GM13977 (cell line): Measurements from ENCODE around the gene GALNT17.
A peak's percentile ranks its signal among the peaks of the same experiment; 100 is the strongest.
"Not testable (repeated sequence)": the region's sequence is repeated elsewhere in the genome, so short reads cannot be mapped to it uniquely, and the experiment has no call there.

ENCODE experiments used
- DNase-seq: peaks from one replicate; pipeline ENCODE4 v3.0.0; 2012; ENCODE audit warnings: low spot score
- in situ Hi-C: fragments of 300-500 bp; cut with MboI; formaldehyde crosslinking; loops from one replicate; pipeline ENCODE4 v1.12.0; 2022; ENCODE audit warnings: low sequenced_read_pairs, low pct_unique_long_range_greater_than_20kb, mixed read lengths, inconsistent platforms; ENCODE audit not compliant: unreplicated experiment
- TF ChIP-seq, protein P1 (sequence below): IDR thresholded peaks from 2 replicates; pipeline ENCODE4 v1.5.1; 2012; ENCODE audit warnings: mild to moderate bottlenecking, control low read depth; ENCODE audit not compliant: insufficient read depth; ENCODE audit errors: extremely low read depth, missing control alignments

The GALNT17 gene

DNA sequence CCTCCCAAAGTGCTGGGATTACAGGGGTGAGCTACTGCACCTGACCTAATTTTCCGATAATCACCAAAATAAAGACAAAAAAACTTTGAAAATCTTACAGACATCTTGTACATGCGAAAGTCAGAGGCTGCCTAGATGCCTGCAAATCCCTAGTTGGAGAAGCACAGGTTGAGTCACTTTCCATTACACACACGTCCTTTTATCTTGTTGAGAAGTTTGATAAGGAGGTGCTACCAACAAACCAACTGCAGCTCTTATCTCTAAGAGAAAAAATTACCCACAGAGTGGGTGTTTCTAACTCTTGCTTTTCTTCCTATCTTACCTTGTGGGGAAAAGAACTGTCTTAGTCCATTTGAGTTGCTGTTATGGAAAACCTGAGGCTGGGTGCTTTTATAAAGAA is 589.8 kb downstream of the GALNT17 start:
- in situ Hi-C loops: no loop called here
- DNase-seq: no peak
- TF ChIP-seq, protein P1, sequence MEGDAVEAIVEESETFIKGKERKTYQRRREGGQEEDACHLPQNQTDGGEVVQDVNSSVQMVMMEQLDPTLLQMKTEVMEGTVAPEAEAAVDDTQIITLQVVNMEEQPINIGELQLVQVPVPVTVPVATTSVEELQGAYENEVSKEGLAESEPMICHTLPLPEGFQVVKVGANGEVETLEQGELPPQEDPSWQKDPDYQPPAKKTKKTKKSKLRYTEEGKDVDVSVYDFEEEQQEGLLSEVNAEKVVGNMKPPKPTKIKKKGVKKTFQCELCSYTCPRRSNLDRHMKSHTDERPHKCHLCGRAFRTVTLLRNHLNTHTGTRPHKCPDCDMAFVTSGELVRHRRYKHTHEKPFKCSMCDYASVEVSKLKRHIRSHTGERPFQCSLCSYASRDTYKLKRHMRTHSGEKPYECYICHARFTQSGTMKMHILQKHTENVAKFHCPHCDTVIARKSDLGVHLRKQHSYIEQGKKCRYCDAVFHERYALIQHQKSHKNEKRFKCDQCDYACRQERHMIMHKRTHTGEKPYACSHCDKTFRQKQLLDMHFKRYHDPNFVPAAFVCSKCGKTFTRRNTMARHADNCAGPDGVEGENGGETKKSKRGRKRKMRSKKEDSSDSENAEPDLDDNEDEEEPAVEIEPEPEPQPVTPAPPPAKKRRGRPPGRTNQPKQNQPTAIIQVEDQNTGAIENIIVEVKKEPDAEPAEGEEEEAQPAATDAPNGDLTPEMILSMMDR: no peak

DNA sequence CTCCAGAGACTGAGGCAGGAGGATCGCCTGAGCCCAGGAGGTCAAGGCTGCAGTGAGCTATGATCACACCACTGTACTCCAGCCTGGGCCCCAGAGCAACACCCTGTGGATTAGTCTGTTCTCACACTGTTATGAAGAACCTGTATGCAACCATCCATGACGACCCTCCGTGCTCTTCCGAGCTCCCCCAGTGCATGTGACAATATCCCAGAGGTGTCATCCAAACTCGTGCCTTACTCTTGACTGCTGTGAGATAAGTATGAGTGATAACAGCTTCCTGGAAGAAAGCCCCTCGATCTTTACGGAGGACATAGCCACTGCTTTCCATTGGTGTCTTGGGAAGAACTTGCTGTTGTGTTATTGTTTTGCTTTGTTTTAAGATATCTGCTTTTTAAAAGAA is 591.9 kb downstream of the GALNT17 start:
- no peak for DNase-seq
- TF ChIP-seq, protein P1: no peak
- in situ Hi-C loops: no loop called here

DNA sequence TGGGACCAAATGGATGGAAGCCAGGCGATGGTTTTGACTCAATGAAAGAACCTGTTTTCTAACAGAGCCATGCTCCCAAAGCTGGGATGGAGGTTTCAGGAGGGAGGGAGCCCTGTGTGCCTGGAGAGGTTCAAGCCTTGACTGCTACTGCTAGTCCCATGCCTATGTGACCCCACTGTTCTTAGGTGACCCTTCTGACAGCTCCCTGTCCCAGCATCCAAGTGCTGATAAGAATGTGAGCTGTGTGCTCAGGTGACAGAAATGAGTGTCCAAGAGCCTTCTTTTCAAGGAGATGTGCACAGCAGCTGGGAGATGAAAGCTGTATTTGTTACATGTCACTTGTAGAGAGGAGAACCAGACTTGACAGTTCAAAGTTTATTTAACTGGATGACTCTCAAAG is 595.4 kb downstream of the GALNT17 start:
- in situ Hi-C loops: loop anchor here (25.0 kb wide), 1 partner anchor 865 kb away; no protein-coding TSS in a partner anchor
- DNase-seq: no peak
- TF ChIP-seq, protein P1: no peak

GRCh38 chr7:71731740-71732139 is 599.8 kb downstream of the GALNT17 start:
- TF ChIP-seq, protein P1: no peak
- no peak for DNase-seq
- in situ Hi-C loops: loop anchor here (25.0 kb wide), 1 partner anchor 869 kb away; no protein-coding TSS in a partner anchor

DNA sequence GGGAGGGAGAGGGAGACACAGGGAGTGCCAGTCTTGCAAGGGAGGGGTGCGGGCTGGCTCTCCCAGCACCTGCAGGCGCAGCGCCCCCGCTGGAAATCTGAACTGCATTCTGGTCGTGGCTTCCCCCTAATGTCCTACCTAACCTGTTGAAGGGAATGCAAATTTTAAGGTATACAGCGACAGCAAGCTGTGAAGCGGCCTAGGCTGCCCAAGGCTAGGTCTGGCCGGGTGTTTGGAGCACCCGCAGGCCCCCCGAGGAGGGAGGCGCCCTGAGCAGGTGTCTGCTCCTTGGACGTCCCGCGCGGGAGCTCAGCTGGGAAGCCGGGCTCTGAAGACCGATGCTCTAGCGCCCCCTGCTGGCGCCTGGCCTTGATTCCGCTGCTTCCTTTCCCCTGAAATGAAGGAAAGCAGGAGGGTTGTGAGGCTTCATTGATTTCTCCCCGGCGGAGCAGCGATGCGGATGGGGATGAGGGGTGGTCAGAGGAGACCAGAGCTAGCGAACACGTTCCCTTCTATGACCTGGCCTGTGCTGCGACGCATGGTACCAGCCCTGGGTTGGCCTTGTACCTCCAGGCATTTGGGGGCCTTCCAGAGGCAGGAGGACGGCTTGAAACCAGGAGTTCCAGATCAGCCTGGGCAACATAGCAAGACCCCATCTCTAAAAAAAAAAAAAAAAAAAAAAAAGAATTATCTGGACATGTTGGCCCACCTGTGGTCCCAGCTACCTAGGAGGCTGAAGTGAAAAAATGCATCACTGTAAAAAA is 601.3 kb downstream of the GALNT17 start:
- DNase-seq: peak; percentile 79
- TF ChIP-seq, protein P1: peak; percentile 90
- in situ Hi-C loops: loop anchor here (25.0 kb wide), 1 partner anchor 871 kb away; no protein-coding TSS in a partner anchor

- TF ChIP-seq, protein P1: peak; percentile 90
- in situ Hi-C loops: loop anchor here (25.0 kb wide), 1 partner anchor 874 kb away; no protein-coding TSS in a partner anchor
- peak; percentile 63 for DNase-seq
Measured at GRCh38 chr7:71735961-71736556, 604.1 kb downstream of the GALNT17 start.

DNA sequence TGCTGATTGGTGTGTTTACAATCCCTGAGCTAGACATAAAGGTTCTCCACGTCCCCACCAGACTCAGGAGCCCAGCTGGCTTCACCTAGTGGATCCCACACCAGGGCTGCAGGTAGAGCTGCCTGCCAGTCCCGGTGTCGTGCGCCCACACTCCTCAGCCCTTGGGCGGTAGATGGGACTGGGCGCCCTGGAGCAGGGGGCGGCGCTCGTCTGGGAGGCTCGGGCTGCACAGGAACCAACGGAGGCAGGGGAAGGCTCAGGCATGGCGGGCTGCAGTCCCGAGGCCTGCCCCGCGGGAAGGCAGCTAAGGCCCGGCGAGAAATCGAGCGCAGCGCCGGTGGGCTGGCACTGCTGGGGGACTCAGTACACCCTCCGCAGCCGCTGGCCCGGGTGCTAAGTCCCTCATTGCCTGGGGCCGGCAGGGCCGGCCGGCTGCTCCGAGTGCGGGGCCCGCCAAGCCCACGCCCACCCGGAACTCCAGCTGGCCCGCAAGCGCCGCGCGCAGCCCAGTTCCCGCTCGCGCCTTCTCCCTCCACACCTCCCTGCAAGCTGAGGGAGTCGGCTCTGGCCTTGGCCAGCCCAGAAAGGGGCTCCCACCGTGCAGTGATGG is 606.1 kb downstream of the GALNT17 start:
- in situ Hi-C loops: loop anchor here (25.0 kb wide), 1 partner anchor 876 kb away; no protein-coding TSS in a partner anchor
- DNase-seq: not testable (repeated sequence)
